ENCODE measurements around the gene PCDH11Y.
"Not testable (repeated sequence)": the region's sequence is repeated elsewhere in the genome, so short reads cannot be mapped to it uniquely, and the experiment has no call there.

- TF ChIP-seq, protein P1, sequence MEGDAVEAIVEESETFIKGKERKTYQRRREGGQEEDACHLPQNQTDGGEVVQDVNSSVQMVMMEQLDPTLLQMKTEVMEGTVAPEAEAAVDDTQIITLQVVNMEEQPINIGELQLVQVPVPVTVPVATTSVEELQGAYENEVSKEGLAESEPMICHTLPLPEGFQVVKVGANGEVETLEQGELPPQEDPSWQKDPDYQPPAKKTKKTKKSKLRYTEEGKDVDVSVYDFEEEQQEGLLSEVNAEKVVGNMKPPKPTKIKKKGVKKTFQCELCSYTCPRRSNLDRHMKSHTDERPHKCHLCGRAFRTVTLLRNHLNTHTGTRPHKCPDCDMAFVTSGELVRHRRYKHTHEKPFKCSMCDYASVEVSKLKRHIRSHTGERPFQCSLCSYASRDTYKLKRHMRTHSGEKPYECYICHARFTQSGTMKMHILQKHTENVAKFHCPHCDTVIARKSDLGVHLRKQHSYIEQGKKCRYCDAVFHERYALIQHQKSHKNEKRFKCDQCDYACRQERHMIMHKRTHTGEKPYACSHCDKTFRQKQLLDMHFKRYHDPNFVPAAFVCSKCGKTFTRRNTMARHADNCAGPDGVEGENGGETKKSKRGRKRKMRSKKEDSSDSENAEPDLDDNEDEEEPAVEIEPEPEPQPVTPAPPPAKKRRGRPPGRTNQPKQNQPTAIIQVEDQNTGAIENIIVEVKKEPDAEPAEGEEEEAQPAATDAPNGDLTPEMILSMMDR (IDR thresholded peaks at IDR 0.05; ENCODE audit: poor library complexity, severe bottlenecking), result not testable (repeated sequence)
- not testable (repeated sequence) for TF ChIP-seq EP300 (conservative IDR thresholded peaks at IDR 0.05; ENCODE audit: poor library complexity, severe bottlenecking); RAD21 (conservative IDR thresholded peaks at IDR 0.05); POLR2AphosphoS5 (IDR thresholded peaks at IDR 0.05); EZH2 (IDR thresholded peaks at IDR 0.05; ENCODE audit: borderline replicate concordance, insufficient read depth, low read length, poor library complexity, severe bottlenecking); TAF1 (IDR thresholded peaks at IDR 0.05; ENCODE audit: low read depth)
- TF ChIP-seq, protein P2, sequence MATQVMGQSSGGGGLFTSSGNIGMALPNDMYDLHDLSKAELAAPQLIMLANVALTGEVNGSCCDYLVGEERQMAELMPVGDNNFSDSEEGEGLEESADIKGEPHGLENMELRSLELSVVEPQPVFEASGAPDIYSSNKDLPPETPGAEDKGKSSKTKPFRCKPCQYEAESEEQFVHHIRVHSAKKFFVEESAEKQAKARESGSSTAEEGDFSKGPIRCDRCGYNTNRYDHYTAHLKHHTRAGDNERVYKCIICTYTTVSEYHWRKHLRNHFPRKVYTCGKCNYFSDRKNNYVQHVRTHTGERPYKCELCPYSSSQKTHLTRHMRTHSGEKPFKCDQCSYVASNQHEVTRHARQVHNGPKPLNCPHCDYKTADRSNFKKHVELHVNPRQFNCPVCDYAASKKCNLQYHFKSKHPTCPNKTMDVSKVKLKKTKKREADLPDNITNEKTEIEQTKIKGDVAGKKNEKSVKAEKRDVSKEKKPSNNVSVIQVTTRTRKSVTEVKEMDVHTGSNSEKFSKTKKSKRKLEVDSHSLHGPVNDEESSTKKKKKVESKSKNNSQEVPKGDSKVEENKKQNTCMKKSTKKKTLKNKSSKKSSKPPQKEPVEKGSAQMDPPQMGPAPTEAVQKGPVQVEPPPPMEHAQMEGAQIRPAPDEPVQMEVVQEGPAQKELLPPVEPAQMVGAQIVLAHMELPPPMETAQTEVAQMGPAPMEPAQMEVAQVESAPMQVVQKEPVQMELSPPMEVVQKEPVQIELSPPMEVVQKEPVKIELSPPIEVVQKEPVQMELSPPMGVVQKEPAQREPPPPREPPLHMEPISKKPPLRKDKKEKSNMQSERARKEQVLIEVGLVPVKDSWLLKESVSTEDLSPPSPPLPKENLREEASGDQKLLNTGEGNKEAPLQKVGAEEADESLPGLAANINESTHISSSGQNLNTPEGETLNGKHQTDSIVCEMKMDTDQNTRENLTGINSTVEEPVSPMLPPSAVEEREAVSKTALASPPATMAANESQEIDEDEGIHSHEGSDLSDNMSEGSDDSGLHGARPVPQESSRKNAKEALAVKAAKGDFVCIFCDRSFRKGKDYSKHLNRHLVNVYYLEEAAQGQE (IDR thresholded peaks at IDR 0.05; ENCODE audit: borderline replicate concordance), result not testable (repeated sequence)
Measured at GRCh38 chrY:4991743-4992400, 8.2 kb upstream of the PCDH11Y start.

Measured in neural cell (in vitro differentiated cells).